Chondrocyte (in vitro differentiated cells): ENCODE data around the gene MARCHF10. TPM values are rescaled to one million over a fixed set of nuclear protein-coding genes. Genes with fewer than 3 reads are reported as not detected.
A peak's percentile ranks its signal among the peaks of the same experiment; 100 is the strongest.

ENCODE experiments used
- DNase-seq: peaks from one replicate; pipeline ENCODE4 v3.0.0; 2021; ENCODE audit warnings: mixed read lengths, low spot score
- H3K27ac Mint-ChIP-seq: one replicate; pipeline ENCODE4 v1.8.0; 2021; ENCODE audit warnings: mild to moderate bottlenecking, moderate library complexity, mixed read lengths; ENCODE audit not compliant: unreplicated experiment
- H3K27me3 Mint-ChIP-seq: 2 replicates; pipeline ENCODE4 v1.8.0; 2021; ENCODE audit warnings: low read depth, mixed read lengths
- H3K36me3 Mint-ChIP-seq: 2 replicates; pipeline ENCODE4 v1.8.0; 2021; ENCODE audit warnings: low read depth, mixed read lengths
- H3K4me1 Mint-ChIP-seq: 2 replicates; pipeline ENCODE4 v1.8.0; 2021; ENCODE audit warnings: low read depth, mild to moderate bottlenecking, mixed read lengths
- H3K4me3 Mint-ChIP-seq: one replicate; pipeline ENCODE4 v1.8.0; 2021; ENCODE audit warnings: mild to moderate bottlenecking, moderate library complexity, mixed read lengths; ENCODE audit not compliant: unreplicated experiment
- H3K9me3 Mint-ChIP-seq: 2 replicates; pipeline ENCODE4 v1.8.0; 2021; ENCODE audit warnings: low read depth, mixed read lengths
- CTCF ChIP-seq: fragments of 200-600 bp; sonication (generic); IDR thresholded peaks from 2 replicates; pipeline ENCODE4 v1.5.0; 2021; ENCODE audit warnings: antibody characterized with exemption, mild to moderate bottlenecking, moderate library complexity
- total RNA-seq: library from RNA; stranded (reverse); gene quantifications from 3 replicates; pipeline ENCODE4 v1.2.1, GENCODE V29; 2021

Gene MARCHF10
- total RNA-seq, 1 donor from 2014 or later = 0.17 TPM

DNA sequence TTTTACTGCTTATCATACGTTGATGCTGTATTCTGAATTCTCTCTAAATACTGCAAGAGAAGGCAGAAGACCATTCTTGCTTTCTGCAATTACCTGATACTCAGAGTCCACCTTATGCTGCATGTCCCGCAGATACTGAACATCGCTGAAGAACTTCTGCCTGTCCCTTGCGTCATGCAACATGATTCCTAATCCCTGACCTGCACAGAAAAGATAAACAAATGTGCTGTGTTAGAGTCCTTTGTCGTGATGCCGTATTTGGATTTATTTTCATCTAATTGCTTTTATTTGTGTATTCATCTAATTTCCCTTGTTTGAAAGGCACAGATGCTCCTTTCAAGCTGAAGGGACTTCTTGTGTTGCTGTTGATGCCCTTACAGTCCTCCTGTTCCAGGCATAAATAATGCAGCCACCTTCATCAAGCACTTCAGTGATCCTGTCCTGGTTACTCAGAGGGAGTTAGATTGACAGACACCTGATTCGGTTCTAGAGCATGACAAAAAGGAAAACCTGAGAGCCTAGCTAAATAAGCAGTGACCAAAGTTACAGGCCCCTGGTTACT is 6.5 kb downstream of the MARCHF10 start:
- no peak for TF ChIP-seq CTCF
- Mint-ChIP-seq H3K9me3 (no peaks in the 10 kb centered on the region), H3K4me1 (peaks cover 26% of the 10 kb centered on the region), H3K4me3 (no peak overlapping the region), H3K27ac (no peak overlapping the region), H3K27me3 (no peaks in the 10 kb centered on the region), H3K36me3 (no peaks in the 10 kb centered on the region)
- DNase-seq = no peak

DNA sequence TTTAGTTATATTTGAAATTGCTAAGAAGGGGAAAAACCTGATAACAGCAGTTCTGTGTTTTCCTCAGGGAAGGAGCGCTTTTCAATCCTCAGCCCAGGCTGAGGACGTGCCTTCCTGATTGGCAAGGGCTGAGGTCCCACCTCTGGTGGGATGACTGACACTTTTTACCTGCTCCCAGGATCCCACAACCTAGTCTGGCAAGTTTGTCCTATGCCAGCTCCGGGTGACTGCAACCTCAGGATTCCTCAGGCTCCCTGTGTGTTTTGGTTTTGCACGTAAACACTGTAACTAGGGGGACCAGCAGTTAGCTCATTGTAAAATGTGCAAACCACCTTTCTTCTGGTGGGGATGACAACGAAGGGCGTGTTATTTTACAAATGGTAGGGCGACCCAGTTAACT is 7.5 kb downstream of the MARCHF10 start:
- Mint-ChIP-seq H3K4me1 (peaks cover 21% of the 10 kb centered on the region), H3K9me3 (no peaks in the 10 kb centered on the region), H3K36me3 (no peaks in the 10 kb centered on the region), H3K4me3 (no peak overlapping the region), H3K27me3 (no peaks in the 10 kb centered on the region), H3K27ac (no peak overlapping the region)
- no peak for DNase-seq
- no peak for TF ChIP-seq CTCF

DNA sequence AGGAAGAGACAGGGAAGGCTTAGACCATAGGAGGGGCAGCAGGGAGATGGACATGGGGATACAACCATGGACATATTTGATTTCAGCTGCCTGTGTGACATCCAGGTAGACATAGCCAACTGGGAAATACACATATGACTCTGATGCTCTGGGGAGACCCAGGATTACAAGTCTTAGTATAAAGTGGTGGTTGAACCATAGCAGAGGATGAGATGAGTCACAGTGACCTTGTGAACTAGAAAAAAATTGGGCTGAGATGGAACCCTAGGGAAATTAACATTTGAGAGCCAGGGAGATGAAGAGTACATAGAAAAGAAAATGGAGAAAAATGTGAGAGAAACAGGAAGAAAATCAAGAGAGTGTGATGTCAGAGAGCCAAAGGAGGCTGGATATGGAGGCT is 10.2 kb downstream of the MARCHF10 start:
- TF ChIP-seq CTCF = no peak
- Mint-ChIP-seq H3K27me3 (no peaks in the 10 kb centered on the region), H3K27ac (no peak overlapping the region), H3K9me3 (no peaks in the 10 kb centered on the region), H3K36me3 (no peaks in the 10 kb centered on the region), H3K4me3 (no peak overlapping the region), H3K4me1 (peaks cover 6% of the 10 kb centered on the region)
- DNase-seq = no peak

DNA sequence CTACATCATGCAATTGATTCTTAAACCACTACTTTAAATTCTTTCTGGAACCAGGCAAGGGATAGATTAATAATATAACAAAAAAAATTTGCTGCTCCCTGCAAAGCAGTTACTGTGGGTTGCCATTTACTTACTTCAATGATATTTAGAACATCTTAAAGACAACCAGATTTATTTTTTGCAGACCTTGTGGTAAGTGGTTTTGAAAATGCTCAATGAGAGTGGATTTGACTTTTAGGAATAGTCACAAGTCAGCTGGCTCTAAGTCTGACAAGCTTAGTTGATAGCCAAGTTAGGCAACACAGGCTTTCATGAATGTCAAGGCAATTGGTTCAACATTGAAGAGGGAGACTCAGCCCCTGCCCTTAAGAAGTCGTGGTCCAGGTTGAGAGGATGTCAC is 11.8 kb downstream of the MARCHF10 start:
- no peak for TF ChIP-seq CTCF
- no peak overlapping the region for H3K4me3 Mint-ChIP-seq
- no peak overlapping the region for H3K27ac Mint-ChIP-seq
- no peaks in the 10 kb centered on the region for H3K27me3 Mint-ChIP-seq
- H3K9me3 Mint-ChIP-seq = no peaks in the 10 kb centered on the region
- no peak for DNase-seq
- H3K36me3 Mint-ChIP-seq = no peaks in the 10 kb centered on the region
- H3K4me1 Mint-ChIP-seq = peaks cover 17% of the 10 kb centered on the region

DNA sequence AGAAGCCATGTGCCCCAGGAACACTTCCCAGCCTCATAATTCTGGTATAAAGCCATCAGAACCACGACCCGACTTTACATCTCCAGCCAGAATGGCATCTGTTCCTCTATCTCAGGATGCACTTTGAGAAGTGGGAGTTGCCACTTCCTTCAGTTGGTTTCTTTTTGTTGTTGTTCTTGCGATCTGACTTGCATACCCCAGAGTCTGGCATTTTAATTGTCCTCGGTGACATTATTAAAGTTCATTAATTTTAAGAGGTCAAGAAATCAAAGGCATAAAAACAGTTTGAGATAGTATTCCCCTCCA is 13.5 kb downstream of the MARCHF10 start:
- H3K27me3 Mint-ChIP-seq = no peaks in the 10 kb centered on the region
- DNase-seq = no peak
- H3K4me3 Mint-ChIP-seq = no peak overlapping the region
- peak overlapping the region; percentile 58 for H3K27ac Mint-ChIP-seq
- H3K36me3 Mint-ChIP-seq = no peaks in the 10 kb centered on the region
- TF ChIP-seq CTCF = no peak
- no peaks in the 10 kb centered on the region for H3K9me3 Mint-ChIP-seq
- H3K4me1 Mint-ChIP-seq = peaks cover 30% of the 10 kb centered on the region
